GM23338 (cell line): ENCODE data around the gene RIT1.

Source experiments
- TF ChIP-seq, protein P1 (sequence below), 2 experiments: fragments of 200-600 bp in 1 of 2; sonication (generic) in 1 of 2; conservative IDR thresholded peaks; 2 replicates each; pipeline versions ENCODE4 v1.5.1 to v1.6.1; 2016 to 2017; ENCODE audit warnings: antibody characterized with exemption in 2 of 2, low read depth in 2 of 2, mild to moderate bottlenecking in 2 of 2, moderate library complexity in 1 of 2
- TF ChIP-seq, protein P2 (sequence below): IDR thresholded peaks from one replicate; pipeline ENCODE4 v1.6.1; 2018; ENCODE audit warnings: antibody characterized with exemption; ENCODE audit not compliant: unreplicated experiment

DNA sequence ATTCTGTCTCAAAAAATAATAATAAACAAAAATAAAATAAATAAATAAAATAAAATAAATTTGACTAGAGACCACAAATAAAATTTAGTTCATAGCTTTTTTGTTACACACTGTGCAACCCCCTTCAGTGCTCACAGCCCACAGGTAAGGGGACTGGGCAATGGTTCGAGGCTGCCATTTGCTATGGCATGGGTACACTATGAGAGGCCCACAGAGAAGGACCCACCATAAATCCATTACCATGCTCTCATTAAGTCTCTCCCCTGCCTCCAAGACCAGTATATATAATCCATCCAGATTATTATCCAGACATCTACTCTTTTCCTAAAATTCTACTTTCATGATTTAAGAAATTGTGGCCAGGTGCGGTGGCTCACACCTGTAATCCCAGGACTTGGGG is 8.7 kb upstream of the RIT1 start:
- TF ChIP-seq, protein P1, sequence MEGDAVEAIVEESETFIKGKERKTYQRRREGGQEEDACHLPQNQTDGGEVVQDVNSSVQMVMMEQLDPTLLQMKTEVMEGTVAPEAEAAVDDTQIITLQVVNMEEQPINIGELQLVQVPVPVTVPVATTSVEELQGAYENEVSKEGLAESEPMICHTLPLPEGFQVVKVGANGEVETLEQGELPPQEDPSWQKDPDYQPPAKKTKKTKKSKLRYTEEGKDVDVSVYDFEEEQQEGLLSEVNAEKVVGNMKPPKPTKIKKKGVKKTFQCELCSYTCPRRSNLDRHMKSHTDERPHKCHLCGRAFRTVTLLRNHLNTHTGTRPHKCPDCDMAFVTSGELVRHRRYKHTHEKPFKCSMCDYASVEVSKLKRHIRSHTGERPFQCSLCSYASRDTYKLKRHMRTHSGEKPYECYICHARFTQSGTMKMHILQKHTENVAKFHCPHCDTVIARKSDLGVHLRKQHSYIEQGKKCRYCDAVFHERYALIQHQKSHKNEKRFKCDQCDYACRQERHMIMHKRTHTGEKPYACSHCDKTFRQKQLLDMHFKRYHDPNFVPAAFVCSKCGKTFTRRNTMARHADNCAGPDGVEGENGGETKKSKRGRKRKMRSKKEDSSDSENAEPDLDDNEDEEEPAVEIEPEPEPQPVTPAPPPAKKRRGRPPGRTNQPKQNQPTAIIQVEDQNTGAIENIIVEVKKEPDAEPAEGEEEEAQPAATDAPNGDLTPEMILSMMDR (conservative IDR thresholded peaks at IDR 0.05; ENCODE audit: low read depth in 2 of 2): no peak
- TF ChIP-seq, protein P2, sequence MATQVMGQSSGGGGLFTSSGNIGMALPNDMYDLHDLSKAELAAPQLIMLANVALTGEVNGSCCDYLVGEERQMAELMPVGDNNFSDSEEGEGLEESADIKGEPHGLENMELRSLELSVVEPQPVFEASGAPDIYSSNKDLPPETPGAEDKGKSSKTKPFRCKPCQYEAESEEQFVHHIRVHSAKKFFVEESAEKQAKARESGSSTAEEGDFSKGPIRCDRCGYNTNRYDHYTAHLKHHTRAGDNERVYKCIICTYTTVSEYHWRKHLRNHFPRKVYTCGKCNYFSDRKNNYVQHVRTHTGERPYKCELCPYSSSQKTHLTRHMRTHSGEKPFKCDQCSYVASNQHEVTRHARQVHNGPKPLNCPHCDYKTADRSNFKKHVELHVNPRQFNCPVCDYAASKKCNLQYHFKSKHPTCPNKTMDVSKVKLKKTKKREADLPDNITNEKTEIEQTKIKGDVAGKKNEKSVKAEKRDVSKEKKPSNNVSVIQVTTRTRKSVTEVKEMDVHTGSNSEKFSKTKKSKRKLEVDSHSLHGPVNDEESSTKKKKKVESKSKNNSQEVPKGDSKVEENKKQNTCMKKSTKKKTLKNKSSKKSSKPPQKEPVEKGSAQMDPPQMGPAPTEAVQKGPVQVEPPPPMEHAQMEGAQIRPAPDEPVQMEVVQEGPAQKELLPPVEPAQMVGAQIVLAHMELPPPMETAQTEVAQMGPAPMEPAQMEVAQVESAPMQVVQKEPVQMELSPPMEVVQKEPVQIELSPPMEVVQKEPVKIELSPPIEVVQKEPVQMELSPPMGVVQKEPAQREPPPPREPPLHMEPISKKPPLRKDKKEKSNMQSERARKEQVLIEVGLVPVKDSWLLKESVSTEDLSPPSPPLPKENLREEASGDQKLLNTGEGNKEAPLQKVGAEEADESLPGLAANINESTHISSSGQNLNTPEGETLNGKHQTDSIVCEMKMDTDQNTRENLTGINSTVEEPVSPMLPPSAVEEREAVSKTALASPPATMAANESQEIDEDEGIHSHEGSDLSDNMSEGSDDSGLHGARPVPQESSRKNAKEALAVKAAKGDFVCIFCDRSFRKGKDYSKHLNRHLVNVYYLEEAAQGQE: no peak
